HG03097 (cell line): ENCODE measurements around the gene PDSS2.

Experiments used
- ATAC-seq: cut with Tn5 transposase; IDR thresholded peaks from one replicate; pipeline ENCODE4 v1.9.1; 2021; ENCODE audit not compliant: unreplicated experiment, low FRiP score

The PDSS2 gene

GRCh38 chr6:107419733-107420132 lies 39.6 kb downstream of the PDSS2 start:
- no peak for ATAC-seq

- no peak for ATAC-seq
Measured at GRCh38 chr6:107418118-107418517, 41.2 kb downstream of the PDSS2 start.

- ATAC-seq, result no peak
Measured at GRCh38 chr6:107416145-107416544, 43.2 kb downstream of the PDSS2 start.

GRCh38 chr6:107413966-107414645 lies 45.3 kb downstream of the PDSS2 start:
- no peak for ATAC-seq

GRCh38 chr6:107411161-107411560 lies 48.2 kb downstream of the PDSS2 start:
- no peak for ATAC-seq

- no peak for ATAC-seq
Measured at GRCh38 chr6:107409942-107410341, 49.4 kb downstream of the PDSS2 start.

- no peak for ATAC-seq
Measured at GRCh38 chr6:107408714-107409113, 50.6 kb downstream of the PDSS2 start.

GRCh38 chr6:107405002-107405401 lies 54.4 kb downstream of the PDSS2 start:
- no peak for ATAC-seq

GRCh38 chr6:107402533-107402932 lies 56.8 kb downstream of the PDSS2 start:
- no peak for ATAC-seq

- no peak for ATAC-seq
Measured at GRCh38 chr6:107401573-107401972, 57.8 kb downstream of the PDSS2 start.

- ATAC-seq, result no peak
Measured at GRCh38 chr6:107400616-107401147, 58.7 kb downstream of the PDSS2 start.

- ATAC-seq, result no peak
Measured at GRCh38 chr6:107399935-107400334, 59.4 kb downstream of the PDSS2 start.

GRCh38 chr6:107398001-107398400 lies 61.4 kb downstream of the PDSS2 start:
- no peak for ATAC-seq

GRCh38 chr6:107396211-107396610 lies 63.2 kb downstream of the PDSS2 start:
- no peak for ATAC-seq

- no peak for ATAC-seq
Measured at GRCh38 chr6:107392069-107392468, 67.3 kb downstream of the PDSS2 start.

- ATAC-seq, result no peak
Measured at GRCh38 chr6:107390685-107391435, 68.5 kb downstream of the PDSS2 start.

- no peak for ATAC-seq
Measured at GRCh38 chr6:107390056-107390455, 69.3 kb downstream of the PDSS2 start.

GRCh38 chr6:107386904-107387303 lies 72.5 kb downstream of the PDSS2 start:
- ATAC-seq, result no peak

GRCh38 chr6:107386340-107386739 lies 73.0 kb downstream of the PDSS2 start:
- ATAC-seq, result no peak

- no peak for ATAC-seq
Measured at GRCh38 chr6:107383705-107384104, 75.7 kb downstream of the PDSS2 start.

GRCh38 chr6:107374264-107374663 lies 85.1 kb downstream of the PDSS2 start:
- ATAC-seq, result no peak

GRCh38 chr6:107369493-107369892 lies 89.9 kb downstream of the PDSS2 start:
- no peak for ATAC-seq
